ENCODE results near the gene RFX5. TPM values are rescaled to one million over a fixed set of nuclear protein-coding genes. Genes with fewer than 3 reads are reported as not detected.

The RFX5 gene
- total and polyA plus RNA-seq, 9 of the 15 experiments (the other 6 are each of a cell fraction or from before 2014, with no cell fraction given), result 3.8 to 48.2 (median 32.2) TPM

- H3K79me2 ChIP-seq (ENCODE audit: control insufficient read depth, insufficient read depth, low read length), result no peaks in the 10 kb centered on the region
- H3K4me3 ChIP-seq, result no peak overlapping the region
- DNase-seq (ENCODE audit: extremely low read depth in 1 of 4, low spot score in 3 of 4), result no peak
- H3K27me3 ChIP-seq (ENCODE audit: control insufficient read depth in 2 of 2, insufficient read depth in 2 of 2, low read length in 2 of 2), result no peaks in the 10 kb centered on the region
- no TSS peak for BruUV-seq (replicated peaks)
- FAIRE-seq, result no peak
- 67% methylated on average over 4 of the region's 6 CpGs for WGBS (ENCODE audit: insufficient coverage, low coverage, missing lambda C conversion rate)
- peak; percentile 12 for TF ChIP-seq POLR2B (IDR thresholded peaks at IDR 0.05; ENCODE audit: low read depth, partially characterized antibody)
- no peak for TF ChIP-seq RAD51 (IDR thresholded peaks at IDR 0.05; ENCODE audit: borderline replicate concordance, low read depth)
- no peak overlapping the region for H3K4me2 ChIP-seq (ENCODE audit: insufficient read depth, low read length)
- no peak overlapping the region for H3K27ac ChIP-seq (ENCODE audit: extremely low read depth, low read depth, low read length)
- H3K36me3 ChIP-seq (ENCODE audit: control insufficient read depth, insufficient read depth, low read length), result peaks cover 91% of the 10 kb centered on the region; the same call in 2 of the 3 replicates
- ATAC-seq, result no peak
- H3K4me1 ChIP-seq (replicated peaks in 1 of 2; ENCODE audit: control insufficient read depth in 2 of 2, insufficient read depth in 2 of 2, low read length in 2 of 2), result peaks cover 0 to 21% of the 10 kb centered on the region in 2 experiments; a peak in 2 of 5 replicates
- ChIA-PET CTCF (ENCODE audit: low intra/inter-chr PET ratio) (no interaction called here), POLR2A (interaction anchor here (0.7 to 4.2 kb wide), 12 partner anchors 9 to 1166 kb away, joined by 3 to 43 read pairs (median 4); partner anchors contain the start of genes PSMB4 and ZNF687)
- H3K9me3 ChIP-seq (replicated peaks; ENCODE audit: control insufficient read depth, insufficient read depth, low read depth, low read length), result no peaks in the 10 kb centered on the region
- peaks cover 3% of the 10 kb centered on the region for H3K9me1 ChIP-seq (ENCODE audit: control insufficient read depth, insufficient read depth, low read length)
- in situ Hi-C loops (cut with MboI) (no loop called here), intact Hi-C loops (cut with micrococcal nuclease) (no loop called here)
- H2AFZ ChIP-seq (ENCODE audit: low read depth, low read length), result no peak overlapping the region
- H4K20me1 ChIP-seq (replicated peaks; ENCODE audit: control insufficient read depth, insufficient read depth, low read length), result peaks cover 9% of the 10 kb centered on the region; the same call in 1 of the 2 replicates
- H3K9ac ChIP-seq (ENCODE audit: insufficient read depth in 1 of 2, low read depth in 2 of 2, low read length in 2 of 2), result no peak overlapping the region
These were observed 54.0 kb downstream of the RFX5 start for GRCh38 chr1:151293093-151293492.

DNA sequence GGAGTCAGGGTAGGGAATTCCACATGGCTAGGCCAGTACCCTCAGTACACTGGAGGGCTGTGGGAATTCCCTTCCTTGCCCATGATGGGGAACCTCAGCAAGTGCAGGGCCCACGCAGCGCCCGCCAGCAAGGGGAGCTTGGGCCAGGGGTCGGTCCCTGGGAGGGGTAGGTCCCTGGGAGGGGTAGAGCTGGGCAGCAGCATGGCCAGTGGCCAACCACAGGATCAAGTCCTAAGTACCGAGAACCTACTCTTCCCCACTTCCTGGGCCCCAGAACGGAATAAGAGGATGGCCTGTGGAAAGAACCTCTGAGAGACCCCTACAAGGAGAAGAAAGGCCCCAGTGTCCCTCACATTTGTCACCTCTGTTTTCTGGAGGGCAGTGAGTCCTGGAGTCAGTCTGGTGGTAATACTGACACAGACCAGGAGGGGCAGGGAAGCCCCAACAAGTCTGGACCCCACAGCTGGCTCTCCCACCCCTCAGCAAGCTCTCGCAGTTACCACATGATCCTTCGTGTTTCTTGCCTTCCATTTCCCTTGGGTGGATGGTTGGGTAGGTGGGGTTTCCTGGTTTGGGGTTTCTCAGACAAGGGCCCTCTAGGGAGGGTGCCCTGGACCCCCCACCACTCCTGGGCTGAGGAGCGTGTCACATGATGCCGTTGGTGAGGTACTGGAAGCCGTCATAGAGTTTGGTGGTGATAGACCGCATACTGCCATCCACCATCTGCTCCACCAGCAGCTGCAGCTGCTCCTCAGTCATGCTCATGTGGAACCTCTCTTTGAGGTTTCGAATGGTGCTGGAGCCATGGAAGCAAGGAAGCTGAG, 54.6 kb downstream of the RFX5 start:
- Histone ChIP-seq H3K36me3 (ENCODE audit: control insufficient read depth, insufficient read depth, low read length) (peaks cover 91% of the 10 kb centered on the region; the same call in 2 of the 3 replicates), H2AFZ (ENCODE audit: low read depth, low read length) (no peak overlapping the region), H3K9ac (ENCODE audit: insufficient read depth in 1 of 2, low read depth in 2 of 2, low read length in 2 of 2) (no peak overlapping the region), H3K4me1 (replicated peaks in 1 of 2; ENCODE audit: control insufficient read depth in 2 of 2, insufficient read depth in 2 of 2, low read length in 2 of 2) (peaks cover 0 to 28% of the 10 kb centered on the region in 2 experiments; a peak in 2 of 5 replicates), H3K4me3 (no peak overlapping the region), H3K27me3 (ENCODE audit: control insufficient read depth in 2 of 2, insufficient read depth in 2 of 2, low read length in 2 of 2) (no peaks in the 10 kb centered on the region), H3K9me3 (replicated peaks; ENCODE audit: control insufficient read depth, insufficient read depth, low read depth, low read length) (no peaks in the 10 kb centered on the region), H3K79me2 (ENCODE audit: control insufficient read depth, insufficient read depth, low read length) (no peaks in the 10 kb centered on the region; the same call in 2 of the 3 replicates), H3K9me1 (ENCODE audit: control insufficient read depth, insufficient read depth, low read length) (peaks cover 5% of the 10 kb centered on the region), H4K20me1 (replicated peaks; ENCODE audit: control insufficient read depth, insufficient read depth, low read length) (peaks cover 9% of the 10 kb centered on the region; the same call in 1 of the 2 replicates), H3K27ac (ENCODE audit: extremely low read depth, low read depth, low read length) (no peak overlapping the region; the same call in 2 of the 3 replicates), H3K4me2 (ENCODE audit: insufficient read depth, low read length) (no peak overlapping the region)
- BruUV-seq (replicated peaks), result TSS peak; percentile 41
- 92% methylated on average over 13 of the region's 13 CpGs for WGBS (ENCODE audit: insufficient coverage, low coverage, missing lambda C conversion rate)
- POLR2A ChIA-PET, result interaction anchor here (0.6 to 4.2 kb wide), 15 partner anchors 8 to 1166 kb away, joined by 3 to 43 read pairs (median 3); partner anchors contain the start of genes PSMB4 and ZNF687
- intact Hi-C loops (cut with micrococcal nuclease), result no loop called here
- CTCF ChIA-PET (ENCODE audit: low intra/inter-chr PET ratio), result no interaction called here
- ATAC-seq (peak; percentile 62), DNase-seq (ENCODE audit: extremely low read depth in 1 of 4, low spot score in 3 of 4) (peak in 1 of 4 experiments; percentile 27), FAIRE-seq (no peak)
- in situ Hi-C loops (cut with MboI), result no loop called here
- TF ChIP-seq POLR2A (conservative IDR thresholded peaks at IDR 0.05) (peak; percentile 67), TFAP4 (CRISPR knock-in tag; IDR thresholded peaks at IDR 0.05; ENCODE audit: borderline replicate concordance) (0 out of 2 replicates have a peak, but pooled peaks have one; percentile 37), HMG20B (CRISPR knock-in tag; IDR thresholded peaks at IDR 0.05) (no peak), NR2C1 (IDR thresholded peaks at IDR 0.05) (no peak), NR2C1 (tag; IDR thresholded peaks at IDR 0.05) (no peak), FOXP1 (CRISPR knock-in tag; IDR thresholded peaks at IDR 0.05) (no peak), ZFX (CRISPR knock-in tag; IDR thresholded peaks at IDR 0.05) (no peak), RBFOX2 (IDR thresholded peaks at IDR 0.05; ENCODE audit: low read depth, low read length) (0 out of 2 replicates have a peak, but pooled peaks have one; percentile 27), ELF1 (tag; IDR thresholded peaks at IDR 0.05) (no peak), POLR2G (IDR thresholded peaks at IDR 0.05; ENCODE audit: low read depth, low read length) (peak; percentile 70), POLR2AphosphoS2 (IDR thresholded peaks at IDR 0.05; ENCODE audit: low read length) (peak; percentile 62; the same call in 1 of the 2 replicates)
- TF ChIP-seq, protein P1, sequence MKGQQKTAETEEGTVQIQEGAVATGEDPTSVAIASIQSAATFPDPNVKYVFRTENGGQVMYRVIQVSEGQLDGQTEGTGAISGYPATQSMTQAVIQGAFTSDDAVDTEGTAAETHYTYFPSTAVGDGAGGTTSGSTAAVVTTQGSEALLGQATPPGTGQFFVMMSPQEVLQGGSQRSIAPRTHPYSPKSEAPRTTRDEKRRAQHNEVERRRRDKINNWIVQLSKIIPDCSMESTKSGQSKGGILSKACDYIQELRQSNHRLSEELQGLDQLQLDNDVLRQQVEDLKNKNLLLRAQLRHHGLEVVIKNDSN (CRISPR knock-in tag; IDR thresholded peaks at IDR 0.05), result peak; percentile 51

All from K562 (cell line).